ENCODE data around the gene PITX1. TPM values are rescaled to one million over a fixed set of nuclear protein-coding genes. Genes with fewer than 3 reads are reported as not detected.
"Not testable (repeated sequence)": the region's sequence is repeated elsewhere in the genome, so short reads cannot be mapped to it uniquely, and the experiment has no call there.

Gene PITX1
- not detected for polyA plus RNA-seq (2013)

DNA sequence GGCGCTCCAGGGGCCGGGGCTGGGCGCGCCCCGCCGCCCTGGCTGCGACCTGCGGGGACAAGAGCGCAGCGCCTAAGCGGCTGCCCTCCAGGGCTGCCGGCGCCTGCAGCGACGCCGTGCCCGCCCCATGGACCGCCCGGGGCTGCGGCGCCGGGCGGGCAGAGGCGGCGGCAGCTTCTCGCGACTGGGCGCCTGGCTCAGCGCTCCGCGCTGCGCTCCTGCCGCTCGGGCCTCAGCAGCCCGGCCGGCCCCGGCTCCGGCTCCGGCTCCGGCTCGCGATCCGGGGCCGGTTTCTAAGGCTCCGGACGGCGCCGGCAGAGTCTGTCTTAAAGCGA is at the start of gene PITX1:
PITX1 (minus strand) TSS at position 328 of the 335 bp plus-strand sequence. CDS start 347 bp downstream, outside the sequence.
- peaks cover 0 to 32% (median 20%) of the 10 kb centered on the region in 4 experiments for H3K4me1 ChIP-seq (ENCODE audit: control extremely low read depth in 1 of 4, control insufficient read depth in 4 of 4, insufficient read depth in 4 of 4, low read length in 3 of 4)
- no peak for DNase-seq

DNA sequence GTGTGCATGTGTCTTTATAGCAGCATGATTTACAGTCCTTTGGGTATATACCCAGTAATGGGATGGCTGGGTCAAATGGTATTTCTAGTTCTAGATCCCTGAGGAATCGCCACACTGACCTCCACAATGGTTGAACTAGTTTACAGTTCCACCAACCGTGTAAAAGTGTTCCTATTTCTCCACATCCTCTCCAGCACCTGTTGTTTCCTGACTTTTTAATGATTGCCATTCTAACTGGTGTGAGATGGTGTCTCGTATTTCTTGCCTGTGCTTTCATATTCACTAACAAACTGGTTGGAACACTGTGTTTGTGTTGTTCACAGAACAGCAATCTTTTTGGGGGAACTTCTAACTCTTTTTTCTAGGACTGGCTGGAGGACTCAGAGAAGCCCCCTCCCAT is 49.3 kb upstream of the PITX1 start:
- DNase-seq; H3K4me1 ChIP-seq (ENCODE audit: control extremely low read depth in 1 of 4, control insufficient read depth in 4 of 4, insufficient read depth in 4 of 4, low read length in 3 of 4); H3K36me3 ChIP-seq (ENCODE audit: control insufficient read depth in 4 of 4, insufficient read depth in 4 of 4, low read length in 3 of 4); CTCF ChIA-PET; POLR2A ChIA-PET; H3K4me3 ChIP-seq (ENCODE audit: control insufficient read depth in 1 of 7, extremely low read depth in 1 of 7, insufficient read depth in 4 of 7, low read depth in 2 of 7, low read length in 6 of 7); H3K27ac ChIP-seq (ENCODE audit: insufficient read depth in 1 of 2, low read depth in 1 of 2, low read length in 2 of 2, poor library complexity in 1 of 2, severe bottlenecking in 2 of 2): not testable (repeated sequence)
- Histone ChIP-seq H3K9me3 (ENCODE audit: control extremely low read depth in 1 of 5, control insufficient read depth in 4 of 5, insufficient read depth in 2 of 5, low read depth in 1 of 5, low read length in 4 of 5) (peaks cover 3 to 16% (median 7%) of the 10 kb centered on the region in 5 experiments), H3K27me3 (replicated peaks in 2 of 5; ENCODE audit: control insufficient read depth in 4 of 5, insufficient read depth in 5 of 5, low read length in 4 of 5) (peaks cover 0 to 15% (median 8%) of the 10 kb centered on the region in 5 experiments)
- WGBS (ENCODE audit: insufficient coverage): no CpG with 5 or more reads among the region's 3 CpGs

More for the DNA sequence above, at the start of gene PITX1:
- POLR2A ChIA-PET: no interaction called here
- CTCF ChIA-PET: interaction anchor here (1.1 to 2.5 kb wide), 2 partner anchors 9 to 10 kb away, joined by 3 to 7 read pairs; no protein-coding TSS in a partner anchor
- peaks cover 29 to 96% (median 77%) of the 10 kb centered on the region in 5 experiments for H3K27me3 ChIP-seq (replicated peaks in 2 of 5; ENCODE audit: control insufficient read depth in 4 of 5, insufficient read depth in 5 of 5, low read length in 4 of 5)
- H3K36me3 ChIP-seq (ENCODE audit: control insufficient read depth in 4 of 4, insufficient read depth in 4 of 4, low read length in 3 of 4): no peaks in the 10 kb centered on the region
- no peaks in the 10 kb centered on the region for H3K9me3 ChIP-seq (ENCODE audit: control extremely low read depth in 1 of 5, control insufficient read depth in 4 of 5, insufficient read depth in 2 of 5, low read depth in 1 of 5, low read length in 4 of 5)
- H3K4me3 ChIP-seq (ENCODE audit: control insufficient read depth in 1 of 7, extremely low read depth in 1 of 7, insufficient read depth in 4 of 7, low read depth in 2 of 7, low read length in 6 of 7): peak within 1 kb of the TSS in 5 of 7 experiments; percentile 23 to 69 (median 43)
- peak within 1 kb of the TSS in 1 of 2 experiments; percentile 73 for H3K27ac ChIP-seq (ENCODE audit: insufficient read depth in 1 of 2, low read depth in 1 of 2, low read length in 2 of 2, poor library complexity in 1 of 2, severe bottlenecking in 2 of 2)
- under 1% methylated on average over 46 of the region's 49 CpGs for WGBS (ENCODE audit: insufficient coverage)

DNA sequence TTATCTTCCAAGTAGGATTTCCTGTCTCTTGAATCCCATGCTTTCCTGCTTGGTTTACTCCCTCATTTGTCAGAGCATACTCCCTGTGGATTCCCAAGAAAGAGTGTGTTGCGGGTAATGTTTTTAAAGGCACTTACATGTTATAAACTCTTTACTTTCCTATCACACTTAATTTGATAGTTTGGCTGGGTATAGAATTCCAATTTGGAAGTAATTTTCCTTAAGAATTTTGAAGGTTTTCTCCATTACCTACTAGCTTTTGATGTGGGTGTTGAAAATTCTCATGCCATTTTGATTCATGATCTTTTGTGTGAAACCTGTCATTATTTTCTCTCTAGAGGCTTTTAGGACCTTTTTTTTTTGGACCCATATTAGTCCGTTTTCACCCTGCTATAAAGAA is 47.2 kb upstream of the PITX1 start:
- CTCF ChIA-PET: no interaction called here
- H3K36me3 ChIP-seq (ENCODE audit: control insufficient read depth in 4 of 4, insufficient read depth in 4 of 4, low read length in 3 of 4): no peaks in the 10 kb centered on the region
- peaks cover 3 to 16% (median 7%) of the 10 kb centered on the region in 5 experiments for H3K9me3 ChIP-seq (ENCODE audit: control extremely low read depth in 1 of 5, control insufficient read depth in 4 of 5, insufficient read depth in 2 of 5, low read depth in 1 of 5, low read length in 4 of 5)
- H3K4me3 ChIP-seq (ENCODE audit: control insufficient read depth in 1 of 7, extremely low read depth in 1 of 7, insufficient read depth in 4 of 7, low read depth in 2 of 7, low read length in 6 of 7): no peak overlapping the region
- POLR2A ChIA-PET: no interaction called here
- DNase-seq: no peak
- H3K4me1 ChIP-seq (ENCODE audit: control extremely low read depth in 1 of 4, control insufficient read depth in 4 of 4, insufficient read depth in 4 of 4, low read length in 3 of 4): no peaks in the 10 kb centered on the region
- H3K27me3 ChIP-seq (replicated peaks in 2 of 5; ENCODE audit: control insufficient read depth in 4 of 5, insufficient read depth in 5 of 5, low read length in 4 of 5): peaks cover 0 to 11% (median 5%) of the 10 kb centered on the region in 5 experiments
- H3K27ac ChIP-seq (ENCODE audit: insufficient read depth in 1 of 2, low read depth in 1 of 2, low read length in 2 of 2, poor library complexity in 1 of 2, severe bottlenecking in 2 of 2): no peak overlapping the region
- WGBS (ENCODE audit: insufficient coverage): no CpG with 5 or more reads among the region's 2 CpGs

DNA sequence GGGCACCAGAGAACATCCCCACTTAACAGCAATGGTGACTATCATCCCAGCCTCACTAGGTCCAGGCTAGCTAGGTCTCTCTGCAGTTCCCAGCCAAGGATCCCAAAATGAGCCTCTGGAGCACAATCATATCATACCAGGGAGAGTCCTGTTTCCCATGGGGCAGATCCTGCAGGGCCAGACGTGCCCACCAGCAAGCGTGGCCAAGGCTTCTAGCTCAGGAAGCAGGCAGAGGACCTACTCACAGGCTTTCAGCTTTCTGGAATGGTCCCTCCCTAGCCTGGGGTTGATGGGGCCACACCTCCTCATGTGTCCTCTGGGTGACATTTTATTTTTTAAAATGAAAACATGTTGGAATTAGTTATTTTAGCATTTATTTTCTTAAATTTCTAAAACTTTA is 45.7 kb upstream of the PITX1 start:
- Histone ChIP-seq H3K36me3 (ENCODE audit: control insufficient read depth in 4 of 4, insufficient read depth in 4 of 4, low read length in 3 of 4) (no peaks in the 10 kb centered on the region), H3K9me3 (ENCODE audit: control extremely low read depth in 1 of 5, control insufficient read depth in 4 of 5, insufficient read depth in 2 of 5, low read depth in 1 of 5, low read length in 4 of 5) (peaks cover 3 to 16% (median 7%) of the 10 kb centered on the region in 5 experiments), H3K27me3 (replicated peaks in 2 of 5; ENCODE audit: control insufficient read depth in 4 of 5, insufficient read depth in 5 of 5, low read length in 4 of 5) (peaks cover 0 to 11% (median 1%) of the 10 kb centered on the region in 5 experiments), H3K27ac (ENCODE audit: insufficient read depth in 1 of 2, low read depth in 1 of 2, low read length in 2 of 2, poor library complexity in 1 of 2, severe bottlenecking in 2 of 2) (no peak overlapping the region), H3K4me1 (ENCODE audit: control extremely low read depth in 1 of 4, control insufficient read depth in 4 of 4, insufficient read depth in 4 of 4, low read length in 3 of 4) (no peaks in the 10 kb centered on the region), H3K4me3 (ENCODE audit: control insufficient read depth in 1 of 7, extremely low read depth in 1 of 7, insufficient read depth in 4 of 7, low read depth in 2 of 7, low read length in 6 of 7) (no peak overlapping the region)
- WGBS (ENCODE audit: insufficient coverage): 100% methylated on average over 2 of the region's 2 CpGs
- ChIA-PET CTCF (no interaction called here), POLR2A (no interaction called here)
- DNase-seq: no peak

DNA sequence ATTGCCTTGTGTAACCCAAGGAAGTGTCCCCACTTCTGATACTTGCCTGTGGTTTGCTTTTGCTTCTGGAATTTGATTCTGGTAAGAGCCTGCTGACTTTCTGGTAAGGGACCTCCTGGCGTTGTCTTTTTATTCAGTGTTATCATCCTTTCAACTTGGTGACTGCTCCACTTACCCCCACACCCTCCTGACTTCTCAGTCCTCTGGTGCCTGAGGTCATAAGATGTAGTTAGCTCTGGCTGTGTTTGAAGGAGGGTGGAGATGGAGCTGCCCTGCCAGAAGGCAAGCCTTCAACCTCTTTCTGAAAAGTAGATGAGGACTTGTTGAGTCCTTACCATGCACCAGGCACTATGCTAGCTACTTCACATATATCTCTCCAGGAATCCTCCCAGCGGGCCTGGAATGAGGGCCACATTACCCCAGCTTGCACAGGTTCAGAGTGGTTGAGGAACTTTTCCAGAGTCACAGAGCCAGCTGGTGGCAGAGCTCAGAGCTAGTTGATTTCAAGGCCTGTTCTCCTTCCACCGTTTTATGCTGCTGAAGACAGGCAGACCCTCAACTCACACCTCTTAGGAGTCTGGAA is 45.2 kb upstream of the PITX1 start:
- Histone ChIP-seq H3K4me1 (ENCODE audit: control extremely low read depth in 1 of 4, control insufficient read depth in 4 of 4, insufficient read depth in 4 of 4, low read length in 3 of 4) (no peaks in the 10 kb centered on the region), H3K4me3 (ENCODE audit: control insufficient read depth in 1 of 7, extremely low read depth in 1 of 7, insufficient read depth in 4 of 7, low read depth in 2 of 7, low read length in 6 of 7) (no peak overlapping the region), H3K27ac (ENCODE audit: insufficient read depth in 1 of 2, low read depth in 1 of 2, low read length in 2 of 2, poor library complexity in 1 of 2, severe bottlenecking in 2 of 2) (no peak overlapping the region), H3K27me3 (replicated peaks in 2 of 5; ENCODE audit: control insufficient read depth in 4 of 5, insufficient read depth in 5 of 5, low read length in 4 of 5) (peaks cover 0 to 12% (median 2%) of the 10 kb centered on the region in 5 experiments), H3K36me3 (ENCODE audit: control insufficient read depth in 4 of 4, insufficient read depth in 4 of 4, low read length in 3 of 4) (no peaks in the 10 kb centered on the region), H3K9me3 (ENCODE audit: control extremely low read depth in 1 of 5, control insufficient read depth in 4 of 5, insufficient read depth in 2 of 5, low read depth in 1 of 5, low read length in 4 of 5) (peaks cover 3 to 16% (median 7%) of the 10 kb centered on the region in 5 experiments)
- DNase-seq: no peak
- WGBS (ENCODE audit: insufficient coverage): 100% methylated on average over 2 of the region's 3 CpGs
- POLR2A ChIA-PET: no interaction called here
- CTCF ChIA-PET: no interaction called here

DNA sequence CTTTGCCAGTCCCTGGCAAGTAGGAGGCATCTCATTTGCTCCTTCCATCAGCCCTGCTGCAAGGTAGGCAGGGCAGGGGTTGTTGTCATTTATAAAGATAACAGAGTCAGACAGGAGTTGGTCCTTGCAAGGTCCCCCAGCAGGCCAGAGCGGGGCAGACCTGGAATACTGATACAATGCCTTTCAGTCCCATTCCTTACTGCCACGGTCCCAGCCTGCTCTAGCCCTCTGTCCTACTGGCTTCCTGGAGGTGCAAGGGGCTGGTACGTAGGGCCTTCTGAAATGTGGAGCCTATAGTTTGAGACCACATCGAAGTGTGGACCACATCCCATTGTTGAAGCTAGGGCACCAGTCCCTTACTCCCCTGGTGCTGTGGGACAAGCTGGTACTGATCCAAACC is 42.8 kb upstream of the PITX1 start:
- WGBS (ENCODE audit: insufficient coverage): 92% methylated on average over 4 of the region's 4 CpGs
- Histone ChIP-seq H3K4me3 (ENCODE audit: control insufficient read depth in 1 of 7, extremely low read depth in 1 of 7, insufficient read depth in 4 of 7, low read depth in 2 of 7, low read length in 6 of 7) (no peak overlapping the region), H3K4me1 (ENCODE audit: control extremely low read depth in 1 of 4, control insufficient read depth in 4 of 4, insufficient read depth in 4 of 4, low read length in 3 of 4) (no peaks in the 10 kb centered on the region), H3K9me3 (ENCODE audit: control extremely low read depth in 1 of 5, control insufficient read depth in 4 of 5, insufficient read depth in 2 of 5, low read depth in 1 of 5, low read length in 4 of 5) (peaks cover 0 to 11% (median 4%) of the 10 kb centered on the region in 5 experiments), H3K36me3 (ENCODE audit: control insufficient read depth in 4 of 4, insufficient read depth in 4 of 4, low read length in 3 of 4) (no peaks in the 10 kb centered on the region), H3K27ac (ENCODE audit: insufficient read depth in 1 of 2, low read depth in 1 of 2, low read length in 2 of 2, poor library complexity in 1 of 2, severe bottlenecking in 2 of 2) (no peak overlapping the region), H3K27me3 (replicated peaks in 2 of 5; ENCODE audit: control insufficient read depth in 4 of 5, insufficient read depth in 5 of 5, low read length in 4 of 5) (peaks cover 0 to 10% (median 6%) of the 10 kb centered on the region in 5 experiments)
- ChIA-PET CTCF (no interaction called here), POLR2A (interaction anchor here (0.6 kb wide), 1 partner anchor 18 kb away, joined by 3 read pairs; no protein-coding TSS in a partner anchor)
- DNase-seq: no peak

DNA sequence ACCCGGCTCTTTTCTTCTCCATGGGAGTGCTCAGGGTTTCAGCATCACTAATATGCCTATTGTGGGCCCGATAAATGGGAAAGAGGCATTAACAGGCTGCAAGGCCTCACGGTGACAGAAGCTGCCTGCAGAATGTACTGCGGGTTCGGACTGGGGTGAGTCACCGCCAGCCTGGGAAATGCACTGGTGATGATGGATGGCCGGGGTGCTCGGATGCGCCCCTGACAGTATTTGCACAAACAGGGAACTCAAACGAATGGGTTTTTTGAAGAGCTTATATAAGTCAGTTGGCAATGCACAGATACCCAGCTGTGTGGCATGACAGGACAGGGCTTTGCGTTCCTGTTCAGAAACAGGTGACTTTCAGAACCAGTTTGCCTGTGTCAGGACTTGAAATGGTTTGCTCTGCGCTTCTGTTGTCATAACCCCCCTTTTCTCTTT is 42.0 kb upstream of the PITX1 start:
- 91% methylated on average over 11 of the region's 12 CpGs for WGBS (ENCODE audit: insufficient coverage)
- no peak overlapping the region for H3K27ac ChIP-seq (ENCODE audit: insufficient read depth in 1 of 2, low read depth in 1 of 2, low read length in 2 of 2, poor library complexity in 1 of 2, severe bottlenecking in 2 of 2)
- ChIA-PET CTCF (no interaction called here), POLR2A (interaction anchor here (0.6 kb wide), 1 partner anchor 18 kb away, joined by 3 read pairs; no protein-coding TSS in a partner anchor)
- H3K9me3 ChIP-seq (ENCODE audit: control extremely low read depth in 1 of 5, control insufficient read depth in 4 of 5, insufficient read depth in 2 of 5, low read depth in 1 of 5, low read length in 4 of 5): peaks cover 0 to 5% (median 3%) of the 10 kb centered on the region in 5 experiments
- DNase-seq: no peak
- no peak overlapping the region for H3K4me3 ChIP-seq (ENCODE audit: control insufficient read depth in 1 of 7, extremely low read depth in 1 of 7, insufficient read depth in 4 of 7, low read depth in 2 of 7, low read length in 6 of 7)
- H3K36me3 ChIP-seq (ENCODE audit: control insufficient read depth in 4 of 4, insufficient read depth in 4 of 4, low read length in 3 of 4): no peaks in the 10 kb centered on the region
- H3K4me1 ChIP-seq (ENCODE audit: control extremely low read depth in 1 of 4, control insufficient read depth in 4 of 4, insufficient read depth in 4 of 4, low read length in 3 of 4): no peaks in the 10 kb centered on the region
- peaks cover 0 to 10% (median 6%) of the 10 kb centered on the region in 5 experiments for H3K27me3 ChIP-seq (replicated peaks in 2 of 5; ENCODE audit: control insufficient read depth in 4 of 5, insufficient read depth in 5 of 5, low read length in 4 of 5)

Data from common myeloid progenitor, CD34-positive (primary cell).